Activated T-cell treated with anti-CD3 and anti-CD28 coated beads for 4 hours (primary cell): ENCODE measurements around the gene SEZ6L2.
A peak's percentile ranks its signal among the peaks of the same experiment; 100 is the strongest.
"Not testable (repeated sequence)": the region's sequence is repeated elsewhere in the genome, so short reads cannot be mapped to it uniquely, and the experiment has no call there.

Experiments used
- DNase-seq: peaks from one replicate; pipeline ENCODE4 v3.0.0-alpha.2; 2020

The SEZ6L2 gene

GRCh38 chr16:29909851-29910250 is 10.5 kb upstream of the SEZ6L2 start:
- not testable (repeated sequence) for DNase-seq

- no peak for DNase-seq
These were observed 10.0 kb upstream of the SEZ6L2 start for GRCh38 chr16:29909391-29909790.

GRCh38 chr16:29908719-29909220 is 9.4 kb upstream of the SEZ6L2 start:
- no peak for DNase-seq

- DNase-seq, result no peak
These were observed 8.6 kb upstream of the SEZ6L2 start for GRCh38 chr16:29907973-29908372.

DNA sequence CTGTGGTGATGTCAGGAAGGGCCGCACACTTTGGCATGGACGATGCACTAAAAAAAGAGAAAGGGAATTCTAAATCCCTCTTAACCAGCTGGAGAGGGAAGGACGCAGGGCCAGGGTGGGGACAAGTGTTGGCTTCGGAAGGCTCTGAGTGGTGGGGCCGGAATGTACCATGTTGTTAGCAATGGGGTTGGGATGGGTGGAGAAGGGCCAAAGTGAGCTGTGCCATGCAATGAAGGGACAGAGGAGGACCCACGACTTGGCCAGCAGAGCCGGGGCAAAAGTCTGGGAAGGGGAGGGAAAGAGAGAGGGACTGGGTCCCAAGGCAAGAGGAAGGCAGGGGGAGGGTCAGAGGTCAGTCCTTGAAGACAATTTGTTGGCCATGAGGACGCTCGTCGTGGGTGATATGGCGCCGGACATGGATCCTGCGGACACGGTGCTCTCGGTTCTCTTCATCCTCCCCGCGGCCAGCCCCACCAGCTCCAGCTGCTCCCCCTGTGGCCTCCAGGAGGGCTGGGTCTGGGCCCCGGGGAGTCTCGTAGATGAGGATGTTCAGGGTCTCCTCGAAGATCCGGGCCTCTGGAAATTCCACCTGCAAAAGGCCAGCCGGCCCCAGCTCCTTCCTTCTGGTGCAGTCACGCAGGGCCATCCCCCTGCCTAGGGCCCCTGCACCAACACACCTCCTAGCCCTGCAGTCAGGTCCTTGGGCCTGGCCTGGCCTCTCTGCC is 7.3 kb upstream of the SEZ6L2 start:
- no peak for DNase-seq

- DNase-seq, result no peak
These were observed 6.3 kb upstream of the SEZ6L2 start for GRCh38 chr16:29905668-29906067.

- DNase-seq, result no peak
These were observed 5.6 kb upstream of the SEZ6L2 start for GRCh38 chr16:29904947-29905346.

GRCh38 chr16:29903590-29903989 is 4.2 kb upstream of the SEZ6L2 start:
- no peak for DNase-seq

- no peak for DNase-seq
These were observed 2.2 kb upstream of the SEZ6L2 start for GRCh38 chr16:29901607-29901945.

DNA sequence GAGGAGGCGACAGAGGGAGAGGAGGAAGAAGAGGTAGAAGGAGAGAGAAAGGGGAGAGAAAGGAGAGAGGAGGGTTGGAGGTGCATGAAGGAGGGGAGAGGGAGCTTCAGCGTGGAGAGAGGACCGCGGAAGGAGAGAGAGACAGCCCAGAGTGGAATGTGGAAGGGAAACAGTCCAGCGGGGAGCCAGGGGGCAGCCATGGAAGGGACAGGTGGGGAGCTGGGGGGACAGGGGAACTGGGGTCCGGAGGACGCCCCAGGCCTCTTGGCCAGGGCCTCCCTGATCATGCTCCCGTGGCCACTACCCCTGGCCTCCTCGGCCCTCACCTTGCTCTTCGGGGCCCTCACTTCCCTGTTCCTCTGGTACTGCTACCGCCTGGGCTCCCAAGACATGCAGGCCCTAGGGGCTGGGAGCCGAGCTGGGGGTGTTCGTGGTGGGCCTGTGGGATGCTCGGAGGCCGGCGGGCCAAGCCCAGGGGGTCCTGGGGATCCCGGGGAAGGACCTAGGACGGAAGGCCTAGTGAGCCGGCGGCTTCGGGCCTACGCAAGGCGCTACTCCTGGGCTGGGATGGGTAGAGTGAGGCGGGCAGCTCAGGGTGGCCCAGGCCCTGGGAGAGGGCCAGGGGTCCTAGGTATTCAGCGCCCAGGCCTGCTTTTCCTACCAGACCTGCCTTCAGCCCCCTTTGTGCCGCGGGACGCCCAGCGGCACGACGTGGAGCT is 1.7 kb upstream of the SEZ6L2 start:
- DNase-seq, result no peak

DNA sequence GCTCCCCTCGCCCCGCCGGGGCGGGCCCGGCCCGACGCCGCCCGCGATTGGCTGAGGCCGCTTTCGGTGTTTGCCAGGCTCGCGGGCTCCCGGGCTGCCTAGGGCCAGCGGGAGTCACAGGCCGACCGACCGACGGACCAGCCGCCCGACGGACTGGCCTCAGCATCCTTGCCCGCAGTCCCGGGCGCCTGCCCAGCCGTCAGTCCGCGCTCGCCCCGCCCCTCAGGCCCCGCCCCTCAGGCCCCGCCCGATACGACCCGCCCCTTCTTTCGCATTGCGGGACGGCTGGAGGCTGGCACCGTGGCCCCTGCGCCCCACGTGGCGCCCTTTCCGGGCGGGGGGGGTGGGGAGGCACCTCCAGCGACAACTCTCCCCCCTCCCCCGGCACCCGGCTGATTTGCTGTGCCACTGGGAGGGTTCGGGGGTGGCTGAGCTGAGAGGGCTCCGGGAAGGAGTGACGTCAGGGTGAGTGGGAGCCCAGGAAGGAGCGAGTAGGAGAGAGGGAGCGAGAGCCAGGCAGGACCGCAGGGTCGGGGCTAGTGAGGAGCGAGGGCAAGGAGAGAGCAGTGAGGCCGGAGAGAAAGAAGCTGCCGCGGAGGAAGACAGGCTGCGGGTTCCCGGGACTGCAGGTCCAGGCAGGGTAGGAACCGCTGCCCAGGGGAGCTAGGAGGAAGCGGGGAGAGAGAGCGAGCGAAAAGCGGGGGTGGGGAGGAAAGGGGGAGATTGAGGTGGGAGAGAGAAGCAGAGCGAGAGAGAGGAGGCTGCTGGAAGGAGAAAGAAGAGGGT is 945 bp upstream of the SEZ6L2 start, which contains the start of gene ASPHD1:
Gene ASPHD1 (plus strand): TSS at position 387 of the 786 bp plus-strand sequence. CDS start 484 bp downstream, outside the sequence.
- peak; percentile 48 for DNase-seq

- no peak for DNase-seq
These were observed 390 bp downstream of the SEZ6L2 start for GRCh38 chr16:29898804-29899515.

DNA sequence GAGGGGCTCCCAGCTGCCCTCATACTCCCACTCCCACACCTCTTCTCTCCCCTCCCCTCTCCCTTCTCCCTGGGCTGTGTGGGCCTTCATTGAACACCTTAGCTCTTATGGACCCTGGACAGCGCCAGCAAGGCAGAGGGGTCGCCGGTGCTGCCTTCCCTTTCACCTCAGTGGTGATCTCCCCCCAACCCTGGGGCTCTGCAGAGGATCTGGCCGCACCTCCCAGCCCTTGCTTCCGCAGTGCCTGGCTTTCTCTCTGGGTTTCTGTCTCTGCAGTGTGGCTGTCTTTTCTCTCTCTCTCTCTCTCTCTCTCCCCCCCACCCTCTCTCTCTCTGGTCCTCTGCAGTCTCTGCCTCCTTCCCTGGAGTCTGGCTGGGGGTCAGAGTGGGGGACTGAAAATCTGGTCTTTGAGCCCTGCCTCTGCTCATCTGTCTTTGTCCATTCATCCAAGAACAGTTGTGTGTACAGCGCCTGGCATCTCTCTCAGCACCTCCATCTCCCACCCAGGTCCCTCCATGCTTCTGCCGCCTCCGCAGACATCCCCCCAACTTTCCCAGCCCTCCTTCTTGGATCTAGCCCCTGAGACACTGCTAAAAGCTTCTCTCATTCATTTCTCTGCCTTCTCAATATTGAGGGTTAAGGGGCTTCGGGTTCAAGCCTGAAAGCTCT is 1.1 kb downstream of the SEZ6L2 start:
- DNase-seq, result no peak

DNA sequence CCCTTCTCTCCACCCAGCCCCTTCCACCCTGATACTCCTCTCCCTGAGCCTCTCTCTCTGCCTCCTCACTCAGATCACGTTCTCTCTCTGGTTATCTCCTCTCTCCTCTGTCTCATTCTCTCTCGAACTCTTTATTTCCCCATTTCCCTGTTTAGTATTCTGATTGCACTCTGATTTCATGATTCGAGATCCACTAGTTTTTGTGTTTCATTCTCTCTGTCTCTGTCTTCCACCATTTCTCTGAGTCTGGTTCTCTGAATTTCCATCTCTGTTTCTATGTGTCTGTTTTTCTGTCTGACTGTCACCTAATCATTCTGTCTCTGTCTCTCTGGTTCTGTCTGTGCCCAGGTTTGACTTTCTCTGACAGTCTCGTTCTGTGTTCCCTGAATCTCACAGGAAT is 2.0 kb downstream of the SEZ6L2 start:
- no peak for DNase-seq

- no peak for DNase-seq
These were observed 2.5 kb downstream of the SEZ6L2 start for GRCh38 chr16:29896841-29897240.

GRCh38 chr16:29894352-29894751 is 5.0 kb downstream of the SEZ6L2 start:
- no peak for DNase-seq

- DNase-seq, result no peak
These were observed 5.8 kb downstream of the SEZ6L2 start for GRCh38 chr16:29893553-29893952.

GRCh38 chr16:29892458-29892813 is 6.9 kb downstream of the SEZ6L2 start:
- no peak for DNase-seq

DNA sequence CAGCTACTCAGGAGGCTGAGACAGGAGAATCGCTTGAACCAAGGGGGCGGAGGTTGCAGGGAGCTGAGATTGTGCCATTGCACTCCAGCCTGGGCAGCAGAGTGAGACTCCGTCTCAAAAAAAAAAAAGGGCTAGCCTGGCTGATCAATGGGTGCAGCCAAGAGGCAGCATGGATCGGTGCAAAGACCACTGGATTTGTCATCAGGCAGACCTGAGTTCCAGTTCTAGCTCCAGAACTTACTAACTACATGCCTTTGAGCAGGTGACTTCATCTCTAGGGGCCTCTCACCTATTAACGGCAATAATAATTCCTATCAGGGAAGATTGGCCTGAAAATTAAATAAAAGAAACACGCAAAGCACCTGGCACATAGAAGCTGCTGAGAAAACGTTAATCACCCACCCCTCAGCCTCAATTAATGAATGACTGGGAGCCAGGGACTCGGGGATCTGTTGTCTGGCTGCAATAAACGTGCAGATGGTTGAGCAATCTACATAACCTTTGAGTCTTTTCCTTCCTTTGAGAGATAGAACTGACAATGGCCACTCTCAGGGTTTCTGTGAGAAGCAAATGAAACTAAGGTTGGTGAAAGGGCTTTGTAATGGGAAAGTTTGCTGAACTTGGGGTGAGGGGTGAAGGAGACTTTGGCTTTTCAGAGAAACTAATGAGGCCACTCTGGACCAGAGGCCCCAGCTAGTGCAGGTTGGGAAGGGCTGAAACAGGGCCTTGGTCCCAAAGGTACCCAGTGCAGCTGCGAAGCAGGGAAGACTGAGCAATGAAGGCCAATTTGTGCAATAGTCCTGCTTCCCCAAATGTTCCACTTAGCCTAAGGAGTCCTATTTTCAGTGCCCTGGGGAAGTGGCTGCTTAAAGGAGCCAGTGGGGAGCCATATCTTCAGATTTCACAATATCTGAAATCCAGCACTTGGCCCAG is 7.6 kb downstream of the SEZ6L2 start:
- DNase-seq, result no peak

DNA sequence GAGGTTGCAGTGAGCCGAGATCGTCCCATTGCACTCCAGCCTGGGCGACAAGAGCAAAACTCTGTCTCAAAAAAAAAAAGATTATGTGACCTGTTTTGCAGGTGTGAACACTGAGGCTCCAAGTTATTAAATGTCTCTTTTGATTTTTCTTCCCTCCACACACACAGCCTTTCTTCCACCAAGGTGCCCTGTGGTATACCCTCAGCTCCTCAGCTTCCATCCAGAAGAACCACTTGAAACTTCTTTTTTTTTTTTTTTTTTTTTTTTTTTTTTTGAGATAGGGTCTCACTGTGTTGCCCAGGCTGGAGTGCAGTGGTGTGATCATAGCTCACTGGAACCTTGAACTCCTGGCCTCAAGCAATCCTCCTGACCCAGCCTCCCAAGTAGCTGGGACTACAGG is 10.0 kb downstream of the SEZ6L2 start:
- not testable (repeated sequence) for DNase-seq

DNA sequence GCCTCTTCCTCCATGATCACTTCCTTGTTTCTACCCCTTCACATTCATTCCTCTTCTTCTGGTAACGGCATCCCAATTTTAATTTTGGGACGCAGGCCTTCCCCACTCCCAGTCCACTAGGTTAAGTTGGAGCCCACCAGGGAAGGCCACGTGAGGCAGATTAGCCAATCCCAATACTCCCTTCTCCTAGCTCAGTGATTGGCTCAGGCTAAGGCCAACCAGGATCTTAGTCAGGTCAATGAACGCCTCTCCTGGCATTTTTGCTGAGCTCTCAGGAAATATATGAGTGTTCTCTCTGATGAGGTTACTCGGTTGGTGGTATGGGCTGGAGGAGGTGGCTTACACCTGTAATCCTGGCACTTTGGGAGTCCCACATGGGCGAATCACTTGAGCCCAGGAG is 15.4 kb downstream of the SEZ6L2 start:
- no peak for DNase-seq
